OCI-LY7 (cell line): Measurements from ENCODE around the gene PAK3. TPM values are rescaled to one million over a fixed set of nuclear protein-coding genes. Genes with fewer than 3 reads are reported as not detected.
A peak's percentile ranks its signal among the peaks of the same experiment; 100 is the strongest.

Source experiments
- BruUV-seq: library from RNA; stranded (reverse); fragments of 400-500 nt; replicated peaks from 2 replicates; lab custom pipeline; 2021; lab: Mats Ljungman, UMichigan
- CTCF ChIA-PET: fragments of 300-600 bp; sonication (Branson Sonifier 250); formaldehyde crosslinking; loops from one replicate; lab custom pipeline; 2022; ENCODE audit warnings: antibody characterized with exemption; ENCODE audit not compliant: unreplicated experiment; lab: Charles Lee
- POLR2A ChIA-PET: fragments of 300-600 bp; sonication (Branson Sonifier 250); formaldehyde crosslinking; loops from one replicate; lab custom pipeline; 2022; ENCODE audit warnings: antibody characterized with exemption; lab: Charles Lee
- DNase-seq: peaks from one replicate; pipeline ENCODE4 v3.0.0-alpha.2; 2015; ENCODE audit warnings: low spot score
- H2AFZ ChIP-seq: fragments of 200-600 bp; sonication (generic), shearing (Covaris generic); 2 replicates; pipeline ENCODE4 v1.6.1; 2014; ENCODE audit warnings: mild to moderate bottlenecking, antibody characterized with exemption, low read length, moderate library complexity
- H3K27ac ChIP-seq: fragments of 200-600 bp; sonication (generic); 2 replicates; pipeline ENCODE4 v1.5.1; 2014; ENCODE audit warnings: mixed run types, low read depth, mild to moderate bottlenecking, moderate library complexity, low read length, inconsistent platforms; ENCODE audit not compliant: poor library complexity, severe bottlenecking
- H3K36me3 ChIP-seq: fragments of 200-600 bp; sonication (generic); 2 replicates; pipeline ENCODE4 v1.6.1; 2014; ENCODE audit warnings: mild to moderate bottlenecking, antibody characterized with exemption, low read length, moderate library complexity, mixed read lengths; ENCODE audit not compliant: insufficient read depth
- H3K4me1 ChIP-seq: fragments of 200-600 bp; sonication (generic); 2 replicates; pipeline ENCODE4 v1.5.1; 2014; ENCODE audit warnings: mild to moderate bottlenecking, low read length; ENCODE audit not compliant: insufficient read depth, poor library complexity, severe bottlenecking
- H3K4me2 ChIP-seq: fragments of 200-600 bp; sonication (generic); 2 replicates; pipeline ENCODE4 v1.6.1; 2014; ENCODE audit warnings: mild to moderate bottlenecking, low read length
- H3K4me3 ChIP-seq: fragments of 200-600 bp; sonication (generic); 2 replicates; pipeline ENCODE4 v1.5.1; 2014; ENCODE audit warnings: mild to moderate bottlenecking, low read depth, low read length; ENCODE audit not compliant: poor library complexity, severe bottlenecking
- H3K79me2 ChIP-seq: fragments of 200-600 bp; sonication (generic); 2 replicates; pipeline ENCODE4 v1.6.1; 2016; ENCODE audit warnings: low read depth, mild to moderate bottlenecking, low read length, moderate library complexity, mixed read lengths; ENCODE audit not compliant: insufficient read depth
- H3K9me2 ChIP-seq: fragments of 200-600 bp; sonication (generic); 2 replicates; pipeline ENCODE4 v1.6.1; 2016; ENCODE audit warnings: mild to moderate bottlenecking, low read length, mixed read lengths; ENCODE audit not compliant: insufficient read depth
- H3K9me3 ChIP-seq: fragments of 200-600 bp; sonication (generic); 2 replicates; pipeline ENCODE4 v1.6.1; 2014; ENCODE audit warnings: mild to moderate bottlenecking, mixed run types, low read length, mixed read lengths
- H4K20me1 ChIP-seq: fragments of 200-600 bp; sonication (generic); 2 replicates; pipeline ENCODE4 v1.6.1; 2014; ENCODE audit warnings: mild to moderate bottlenecking, antibody characterized with exemption, low read length, moderate library complexity, mixed read lengths; ENCODE audit not compliant: insufficient read depth
- EZH2phosphoT487 ChIP-seq: fragments of 200-600 bp; sonication (generic); IDR thresholded peaks from 2 replicates; pipeline ENCODE4 v1.6.1; 2018; ENCODE audit warnings: low read depth, borderline replicate concordance, mild to moderate bottlenecking, mixed run types, antibody characterized with exemption, low read length, moderate library complexity, mixed read lengths
- intact Hi-C: fragments of 100-400 bp; cut with micrococcal nuclease; formaldehyde crosslinking; loops from one replicate; pipeline ENCODE4 v1.10.0; 2022; ENCODE audit not compliant: unreplicated experiment
- total RNA-seq, 2 experiments: library from RNA; depleted of rRNA in 1 of 2; stranded (reverse); fragments of >200 nt in 1 of 2; shearing (Covaris generic) in 1 of 2; gene quantifications; 2 replicates each; pipeline ENCODE4 v1.2.3, GENCODE V29; 2014 to 2022
- TF ChIP-seq, protein P1 (sequence below): fragments of 200-600 bp; sonication (generic); conservative IDR thresholded peaks from 2 replicates; pipeline ENCODE4 v1.5.1; 2014; ENCODE audit warnings: mild to moderate bottlenecking, antibody characterized with exemption, low read length, moderate library complexity, mixed read lengths

The PAK3 gene
- total RNA-seq, 2 experiments from 2014 or later = not detected

DNA sequence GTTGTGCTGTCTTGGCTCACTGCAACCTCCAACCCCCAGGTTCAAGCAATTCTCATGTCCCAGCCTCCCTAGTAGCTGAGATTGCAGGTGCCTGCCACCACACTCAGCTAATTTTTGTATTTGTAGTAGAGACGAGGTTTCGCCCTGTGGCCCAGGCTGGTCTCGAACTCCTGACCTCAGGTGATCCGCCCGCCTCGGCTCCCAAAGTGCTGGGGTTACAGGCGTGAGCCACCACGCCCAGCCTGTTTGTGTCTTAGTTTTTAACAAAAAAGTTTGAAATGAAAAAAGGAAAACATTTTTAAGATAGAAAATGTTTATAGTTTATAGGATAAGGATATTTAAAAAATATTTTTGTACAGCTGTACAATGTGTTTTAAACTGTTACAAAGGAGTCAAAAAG lies 111.9 kb downstream of the PAK3 start:
- H4K20me1 ChIP-seq = no peaks in the 10 kb centered on the region
- no peaks in the 10 kb centered on the region for H3K79me2 ChIP-seq
- no peak overlapping the region for H3K4me3 ChIP-seq
- no TSS peak for BruUV-seq
- ChIA-PET CTCF (no interaction called here), POLR2A (no interaction called here)
- TF ChIP-seq, protein P1, sequence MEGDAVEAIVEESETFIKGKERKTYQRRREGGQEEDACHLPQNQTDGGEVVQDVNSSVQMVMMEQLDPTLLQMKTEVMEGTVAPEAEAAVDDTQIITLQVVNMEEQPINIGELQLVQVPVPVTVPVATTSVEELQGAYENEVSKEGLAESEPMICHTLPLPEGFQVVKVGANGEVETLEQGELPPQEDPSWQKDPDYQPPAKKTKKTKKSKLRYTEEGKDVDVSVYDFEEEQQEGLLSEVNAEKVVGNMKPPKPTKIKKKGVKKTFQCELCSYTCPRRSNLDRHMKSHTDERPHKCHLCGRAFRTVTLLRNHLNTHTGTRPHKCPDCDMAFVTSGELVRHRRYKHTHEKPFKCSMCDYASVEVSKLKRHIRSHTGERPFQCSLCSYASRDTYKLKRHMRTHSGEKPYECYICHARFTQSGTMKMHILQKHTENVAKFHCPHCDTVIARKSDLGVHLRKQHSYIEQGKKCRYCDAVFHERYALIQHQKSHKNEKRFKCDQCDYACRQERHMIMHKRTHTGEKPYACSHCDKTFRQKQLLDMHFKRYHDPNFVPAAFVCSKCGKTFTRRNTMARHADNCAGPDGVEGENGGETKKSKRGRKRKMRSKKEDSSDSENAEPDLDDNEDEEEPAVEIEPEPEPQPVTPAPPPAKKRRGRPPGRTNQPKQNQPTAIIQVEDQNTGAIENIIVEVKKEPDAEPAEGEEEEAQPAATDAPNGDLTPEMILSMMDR = no peak
- TF ChIP-seq EZH2phosphoT487 = no peak
- no peak for DNase-seq
- H3K27ac ChIP-seq = no peak overlapping the region
- intact Hi-C loops = no loop called here
- no peak overlapping the region for H3K4me2 ChIP-seq
- H2AFZ ChIP-seq = no peak overlapping the region
- no peaks in the 10 kb centered on the region for H3K9me2 ChIP-seq
- no peaks in the 10 kb centered on the region for H3K4me1 ChIP-seq
- no peaks in the 10 kb centered on the region for H3K36me3 ChIP-seq
- H3K9me3 ChIP-seq = no peaks in the 10 kb centered on the region

DNA sequence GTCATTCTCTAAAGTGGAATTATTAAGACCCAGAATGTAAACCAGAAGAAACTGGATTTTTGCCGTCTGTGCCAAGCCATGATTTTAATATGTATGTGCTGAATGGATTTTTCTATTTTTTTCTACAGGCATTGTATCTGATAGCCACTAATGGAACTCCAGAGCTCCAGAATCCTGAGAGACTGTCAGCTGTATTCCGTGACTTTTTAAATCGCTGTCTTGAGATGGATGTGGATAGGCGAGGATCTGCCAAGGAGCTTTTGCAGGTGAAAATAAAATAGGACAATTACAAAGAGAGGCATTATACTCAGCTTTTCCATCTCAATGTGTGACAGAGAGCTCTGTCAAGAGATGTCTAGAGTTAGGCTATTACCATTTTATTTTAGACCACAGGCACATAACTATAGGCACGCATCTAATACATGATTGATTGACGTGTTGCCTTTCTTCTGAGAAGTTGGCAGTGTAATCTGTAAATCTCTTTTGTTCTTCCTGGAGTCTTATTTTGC lies 120.4 kb downstream of the PAK3 start:
- CTCF ChIA-PET = no interaction called here
- H3K36me3 ChIP-seq = no peaks in the 10 kb centered on the region
- BruUV-seq = no TSS peak

DNA sequence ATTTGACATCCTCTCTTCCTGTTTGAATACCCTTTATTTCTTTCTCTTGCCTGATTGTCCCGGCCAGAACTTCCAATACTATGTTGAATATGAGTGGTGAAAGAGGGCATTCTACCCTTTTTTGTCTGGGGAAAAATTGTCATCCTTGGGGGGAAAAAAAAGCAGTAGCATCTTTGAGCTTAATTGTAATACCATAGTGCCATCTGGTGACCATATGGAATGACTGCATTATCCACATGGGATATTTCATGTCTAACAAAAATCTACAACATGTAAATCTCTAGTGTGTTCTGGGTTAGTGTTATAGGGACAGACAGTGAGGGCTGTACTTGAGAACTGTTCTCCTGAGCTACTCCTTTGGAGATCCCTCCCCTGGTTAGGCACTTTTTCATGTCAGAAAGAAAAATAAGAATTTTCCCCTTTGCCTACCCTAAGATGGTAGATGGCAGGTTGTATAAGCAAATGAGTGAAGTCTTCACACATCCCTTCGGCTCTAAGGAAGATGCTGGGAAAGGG lies 148.3 kb downstream of the PAK3 start:
- Histone ChIP-seq H2AFZ (no peak overlapping the region), H3K4me3 (no peak overlapping the region), H3K9me2 (no peaks in the 10 kb centered on the region), H4K20me1 (no peaks in the 10 kb centered on the region), H3K4me2 (no peak overlapping the region), H3K79me2 (no peaks in the 10 kb centered on the region), H3K27ac (no peak overlapping the region), H3K9me3 (no peaks in the 10 kb centered on the region), H3K36me3 (no peaks in the 10 kb centered on the region), H3K4me1 (no peaks in the 10 kb centered on the region)
- ChIA-PET CTCF (no interaction called here), POLR2A (no interaction called here)
- DNase-seq = peak; percentile 1
- TF ChIP-seq, protein P1 = peak; percentile 58
- TF ChIP-seq EZH2phosphoT487 = no peak
- intact Hi-C loops = no loop called here
- no TSS peak for BruUV-seq

More for the DNA sequence above, 120.4 kb downstream of the PAK3 start:
- no peak overlapping the region for H3K4me3 ChIP-seq
- POLR2A ChIA-PET = no interaction called here
- H2AFZ ChIP-seq = no peak overlapping the region
- DNase-seq = no peak
- no peak overlapping the region for H3K27ac ChIP-seq
- TF ChIP-seq EZH2phosphoT487 = no peak
- TF ChIP-seq, protein P1 = no peak
- H4K20me1 ChIP-seq = no peaks in the 10 kb centered on the region
- H3K9me3 ChIP-seq = no peaks in the 10 kb centered on the region
- no peaks in the 10 kb centered on the region for H3K9me2 ChIP-seq
- H3K4me1 ChIP-seq = no peaks in the 10 kb centered on the region
- H3K79me2 ChIP-seq = no peaks in the 10 kb centered on the region
- intact Hi-C loops = no loop called here
- no peak overlapping the region for H3K4me2 ChIP-seq
